Caco-2 (cell line): ENCODE measurements around the gene TLR4. TPM values are rescaled to one million over a fixed set of nuclear protein-coding genes. Genes with fewer than 3 reads are reported as not detected.

Source experiments
- BruUV-seq: library from RNA; stranded (reverse); fragments of 400-500 nt; replicated peaks from 2 replicates; lab custom pipeline; 2021; lab: Mats Ljungman, UMichigan
- CTCF ChIA-PET: fragments of 300-600 bp; sonication (Branson Sonifier 250); formaldehyde crosslinking; loops from one replicate; lab custom pipeline; 2022; ENCODE audit warnings: antibody characterized with exemption; lab: Charles Lee
- POLR2A ChIA-PET: fragments of 300-600 bp; sonication (Branson Sonifier 250); formaldehyde crosslinking; loops from one replicate; lab custom pipeline; 2022; ENCODE audit warnings: antibody characterized with exemption; lab: Charles Lee
- DNase-seq, 2 experiments: peaks; one replicate each; pipeline versions ENCODE4 v3.0.0 to v3.0.0-alpha.2; 2020 to 2022
- H3K27me3 ChIP-seq: replicated peaks from 2 replicates; pipeline ENCODE4 v1.6.0; 2011; ENCODE audit warnings: low read length; ENCODE audit not compliant: control insufficient read depth, insufficient read depth
- H3K36me3 ChIP-seq: 2 replicates; pipeline ENCODE4 v1.5.1; 2011; ENCODE audit warnings: low read length; ENCODE audit not compliant: control insufficient read depth, insufficient read depth
- H3K4me1 ChIP-seq: fragments of 250-450 bp; sonication (Bioruptor Pico); 2 replicates; pipeline ENCODE4 v1.5.1; 2020; ENCODE audit warnings: mild to moderate bottlenecking
- H3K4me3 ChIP-seq: 2 replicates; pipeline ENCODE4 v1.5.1; 2011; ENCODE audit warnings: low read depth, mild to moderate bottlenecking, control low read depth, low read length
- H3K9me3 ChIP-seq: fragments of 250-450 bp; sonication (Bioruptor Pico); 2 replicates; pipeline ENCODE4 v1.5.1; 2020; ENCODE audit warnings: mild to moderate bottlenecking, moderate library complexity
- H3K27ac Mint-ChIP-seq: one replicate; pipeline ENCODE4 v1.8.0; 2022; ENCODE audit warnings: mixed read lengths; ENCODE audit not compliant: unreplicated experiment
- H3K27me3 Mint-ChIP-seq: one replicate; pipeline ENCODE4 v1.8.0; 2022; ENCODE audit warnings: mixed read lengths; ENCODE audit not compliant: insufficient read depth, unreplicated experiment
- H3K36me3 Mint-ChIP-seq: one replicate; pipeline ENCODE4 v1.8.0; 2022; ENCODE audit warnings: mild to moderate bottlenecking, mixed read lengths; ENCODE audit not compliant: insufficient read depth, unreplicated experiment
- H3K4me1 Mint-ChIP-seq: one replicate; pipeline ENCODE4 v1.8.0; 2022; ENCODE audit warnings: low read depth, mixed read lengths; ENCODE audit not compliant: unreplicated experiment
- H3K4me3 Mint-ChIP-seq: one replicate; pipeline ENCODE4 v1.8.0; 2022; ENCODE audit warnings: mild to moderate bottlenecking, moderate library complexity, mixed read lengths; ENCODE audit not compliant: unreplicated experiment
- H3K9me3 Mint-ChIP-seq: one replicate; pipeline ENCODE4 v1.8.0; 2022; ENCODE audit warnings: mixed read lengths; ENCODE audit not compliant: unreplicated experiment
- CTCF ChIP-seq, 2 experiments: fragments of 200-600 bp in 1 of 2; IDR thresholded peaks; 1 replicate in 1 of 2; 2 replicates in 1 of 2; pipeline versions ENCODE4 v1.5.1 to v1.8.0; 2011 to 2022; ENCODE audit warnings: antibody characterized with exemption in 1 of 2, control low read depth in 1 of 2, inconsistent platforms in 1 of 2, low read depth in 1 of 2, low read length in 1 of 2, mild to moderate bottlenecking in 1 of 2, moderate library complexity in 1 of 2; ENCODE audit not compliant: insufficient read depth in 1 of 2, severe bottlenecking in 1 of 2, unreplicated experiment in 1 of 2
- intact Hi-C: fragments of 100-400 bp; cut with micrococcal nuclease; formaldehyde crosslinking; loops from one replicate; pipeline ENCODE4 v1.10.0; 2022; ENCODE audit not compliant: unreplicated experiment
- total RNA-seq: library from RNA; stranded (reverse); gene quantifications from 2 replicates; pipeline ENCODE4 v1.2.3, GENCODE V29; 2022

TLR4 gene
- total RNA-seq, 1 experiment from 2014 or later = not detected

- H3K9me3 ChIP-seq = no peaks in the 10 kb centered on the region
- no TSS peak for BruUV-seq
- no peaks in the 10 kb centered on the region for H3K4me1 Mint-ChIP-seq
- no peaks in the 10 kb centered on the region for H3K4me1 ChIP-seq
- no peaks in the 10 kb centered on the region for H3K36me3 ChIP-seq
- no peak overlapping the region for H3K27ac Mint-ChIP-seq
- intact Hi-C loops = no loop called here
- no peaks in the 10 kb centered on the region for H3K27me3 ChIP-seq
- no peak for DNase-seq
- TF ChIP-seq CTCF (IDR thresholded peaks at IDR 0.05; ENCODE audit: insufficient read depth in 1 of 2, low read depth in 1 of 2, low read length in 1 of 2, severe bottlenecking in 1 of 2, unreplicated experiment in 1 of 2) = no peak
- peaks cover 5% of the 10 kb centered on the region for H3K27me3 Mint-ChIP-seq
- no peak overlapping the region for H3K4me3 ChIP-seq
- H3K4me3 Mint-ChIP-seq = no peak overlapping the region
- POLR2A ChIA-PET = no interaction called here
- no peaks in the 10 kb centered on the region for H3K9me3 Mint-ChIP-seq
- CTCF ChIA-PET = no interaction called here
- H3K36me3 Mint-ChIP-seq = no peaks in the 10 kb centered on the region
These were observed 15.9 kb downstream of the TLR4 start for GRCh38 chr9:117720066-117720465.

- CTCF ChIA-PET = no interaction called here
- H3K27me3 Mint-ChIP-seq = peaks cover 5% of the 10 kb centered on the region
- no peak overlapping the region for H3K4me3 Mint-ChIP-seq
These were observed 16.4 kb downstream of the TLR4 start for GRCh38 chr9:117720555-117720954.

GRCh38 chr9:117720987-117721386 is 16.8 kb downstream of the TLR4 start:
- no TSS peak for BruUV-seq
- H3K9me3 Mint-ChIP-seq = no peaks in the 10 kb centered on the region
- no peaks in the 10 kb centered on the region for H3K36me3 ChIP-seq
- no peak for DNase-seq
- no peak overlapping the region for H3K27ac Mint-ChIP-seq
- no peaks in the 10 kb centered on the region for H3K4me1 Mint-ChIP-seq
- H3K27me3 ChIP-seq = no peaks in the 10 kb centered on the region
- H3K27me3 Mint-ChIP-seq = peaks cover 7% of the 10 kb centered on the region
- H3K4me3 ChIP-seq = no peak overlapping the region
- ChIA-PET POLR2A (no interaction called here), CTCF (no interaction called here)
- no peaks in the 10 kb centered on the region for H3K4me1 ChIP-seq
- intact Hi-C loops = no loop called here
- H3K9me3 ChIP-seq = no peaks in the 10 kb centered on the region
- no peak overlapping the region for H3K4me3 Mint-ChIP-seq
- TF ChIP-seq CTCF (IDR thresholded peaks at IDR 0.05; ENCODE audit: insufficient read depth in 1 of 2, low read depth in 1 of 2, low read length in 1 of 2, severe bottlenecking in 1 of 2, unreplicated experiment in 1 of 2) = no peak
- H3K36me3 Mint-ChIP-seq = no peaks in the 10 kb centered on the region

More at GRCh38 chr9:117720555-117720954, 16.4 kb downstream of the TLR4 start:
- no peak overlapping the region for H3K27ac Mint-ChIP-seq
- intact Hi-C loops = no loop called here
- H3K36me3 Mint-ChIP-seq = no peaks in the 10 kb centered on the region
- no peak for DNase-seq
- Histone ChIP-seq H3K4me3 (no peak overlapping the region), H3K36me3 (no peaks in the 10 kb centered on the region), H3K9me3 (no peaks in the 10 kb centered on the region), H3K4me1 (no peaks in the 10 kb centered on the region), H3K27me3 (no peaks in the 10 kb centered on the region)
- POLR2A ChIA-PET = no interaction called here
- BruUV-seq = no TSS peak
- no peaks in the 10 kb centered on the region for H3K4me1 Mint-ChIP-seq
- no peak for TF ChIP-seq CTCF (IDR thresholded peaks at IDR 0.05; ENCODE audit: insufficient read depth in 1 of 2, low read depth in 1 of 2, low read length in 1 of 2, severe bottlenecking in 1 of 2, unreplicated experiment in 1 of 2)
- H3K9me3 Mint-ChIP-seq = no peaks in the 10 kb centered on the region
